GM19372 (cell line): Measurements from ENCODE around the gene COL11A1.
A peak's percentile ranks its signal among the peaks of the same experiment; 100 is the strongest.
"Not testable (repeated sequence)": the region's sequence is repeated elsewhere in the genome, so short reads cannot be mapped to it uniquely, and the experiment has no call there.

Source experiments
- ATAC-seq: cut with Tn5 transposase; IDR thresholded peaks from one replicate; pipeline ENCODE4 v1.9.1; 2021; ENCODE audit warnings: mild to moderate bottlenecking, low read depth, moderate library complexity; ENCODE audit not compliant: unreplicated experiment

Gene COL11A1

GRCh38 chr1:103108376-103109150 is at the start of gene COL11A1:
TSS of gene COL11A1 (minus strand) at chr1:103108522. CDS start at chr1:103108178, 344 bp downstream.
- no peak for ATAC-seq

DNA sequence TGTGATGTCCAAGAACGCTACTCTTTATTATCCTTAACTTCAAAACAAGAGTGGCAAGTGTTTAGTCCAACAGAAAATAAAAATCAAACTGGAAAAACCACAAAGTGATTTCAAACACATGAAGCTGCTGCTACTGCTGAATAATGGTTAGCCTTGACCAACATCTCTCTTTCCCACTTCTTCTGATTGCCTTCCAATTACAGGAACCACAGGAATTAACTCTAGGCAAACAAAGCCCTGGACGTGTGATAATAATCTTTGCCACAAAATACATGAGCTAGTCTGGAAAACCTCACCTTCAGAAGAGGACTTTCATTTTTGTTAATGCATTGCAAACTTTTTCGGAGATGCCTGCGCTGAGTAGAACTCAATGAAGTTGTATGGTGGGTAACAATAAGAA is 48.6 kb upstream of the COL11A1 start:
- no peak for ATAC-seq

DNA sequence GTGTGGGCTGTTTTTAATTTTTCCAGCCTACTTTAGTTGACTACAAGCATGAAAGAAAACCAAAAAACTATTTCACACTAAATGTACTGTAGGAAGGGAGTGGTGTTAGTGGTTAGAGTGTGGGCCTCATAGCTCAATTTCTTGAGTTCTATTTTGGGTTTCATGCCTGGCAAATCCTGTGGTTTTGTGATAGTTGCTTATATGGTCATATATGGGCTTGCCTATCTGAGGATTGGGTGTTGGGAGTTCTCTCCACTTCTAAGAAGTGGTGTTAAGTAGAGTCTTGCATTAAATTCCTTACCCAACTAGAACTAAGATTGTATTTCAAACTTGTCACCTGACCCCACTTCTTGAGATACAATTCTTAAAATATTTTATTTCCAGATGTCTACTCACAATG is 37.8 kb upstream of the COL11A1 start:
- ATAC-seq, result no peak

GRCh38 chr1:103145449-103145848 is 37.1 kb upstream of the COL11A1 start:
- no peak for ATAC-seq

DNA sequence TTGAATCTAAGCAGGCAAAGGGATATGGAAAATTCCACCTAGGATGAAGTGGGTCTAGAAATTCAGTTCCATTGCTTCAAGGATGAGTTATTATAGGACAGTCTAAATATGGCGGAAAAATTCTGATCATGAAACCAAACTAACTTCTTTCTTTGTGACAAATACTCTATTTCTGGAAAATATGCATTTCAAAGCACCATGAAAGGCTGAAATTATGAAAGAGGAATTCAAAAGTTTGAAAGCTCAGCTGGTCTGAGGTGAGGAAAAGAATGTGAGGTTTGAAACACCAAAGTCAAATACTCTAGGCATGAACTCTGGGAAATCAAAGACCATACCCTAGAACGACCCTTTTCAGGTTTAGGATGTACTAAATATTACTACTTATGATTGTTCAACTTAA is 36.4 kb upstream of the COL11A1 start:
- no peak for ATAC-seq

DNA sequence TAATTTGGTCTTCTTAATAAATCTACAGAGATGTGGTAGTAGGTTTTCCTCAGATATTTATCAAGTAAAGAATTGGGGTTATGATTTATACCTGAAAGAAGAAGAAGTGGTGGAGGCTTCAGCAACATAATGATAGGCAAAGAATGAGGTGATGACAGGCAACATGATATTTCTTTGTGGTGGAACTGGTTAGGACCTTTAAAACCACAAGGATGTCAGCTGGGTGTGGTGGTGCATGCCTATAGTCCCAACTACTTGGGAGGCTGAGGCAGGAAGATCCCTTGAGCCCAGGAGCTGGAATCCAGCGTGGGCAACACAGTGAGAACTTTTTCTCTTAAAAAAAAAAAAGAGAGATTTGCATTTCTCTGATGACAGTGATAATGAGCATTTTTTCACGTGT is 34.1 kb upstream of the COL11A1 start:
- no peak for ATAC-seq

GRCh38 chr1:103129796-103130195 is 21.5 kb upstream of the COL11A1 start:
- ATAC-seq, result no peak

- no peak for ATAC-seq
These were observed 20.9 kb upstream of the COL11A1 start for GRCh38 chr1:103129255-103129654.

GRCh38 chr1:103128256-103128655 is 19.9 kb upstream of the COL11A1 start:
- ATAC-seq, result not testable (repeated sequence)

GRCh38 chr1:103125219-103125618 is 16.9 kb upstream of the COL11A1 start:
- no peak for ATAC-seq

GRCh38 chr1:103122983-103123720 is 14.8 kb upstream of the COL11A1 start:
- no peak for ATAC-seq

- ATAC-seq, result no peak
These were observed 12.7 kb upstream of the COL11A1 start for GRCh38 chr1:103120981-103121380.

GRCh38 chr1:103112546-103112945 is 4.2 kb upstream of the COL11A1 start:
- ATAC-seq, result no peak

DNA sequence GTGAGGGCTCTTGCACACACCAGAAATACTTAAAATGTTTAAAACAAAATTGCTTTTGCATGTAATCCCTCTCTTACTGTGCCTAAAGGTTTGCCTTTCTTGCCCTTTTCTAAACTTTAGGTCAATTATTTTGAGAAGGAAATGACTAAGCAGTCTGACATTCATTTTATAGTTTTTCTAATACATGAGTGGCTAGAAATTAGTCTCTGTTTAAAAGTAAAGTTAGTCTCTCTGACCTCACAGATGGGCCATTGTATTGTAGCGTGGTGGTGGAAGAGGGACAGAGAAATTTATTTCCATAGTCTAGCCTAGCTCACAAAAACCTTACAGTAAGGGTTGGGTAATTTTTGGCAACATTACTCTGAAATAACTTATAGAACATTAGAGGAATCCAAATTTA is 3.6 kb upstream of the COL11A1 start:
- no peak for ATAC-seq

- no peak for ATAC-seq
These were observed 2.4 kb upstream of the COL11A1 start for GRCh38 chr1:103110701-103111100.

- ATAC-seq, result no peak
These were observed 1.1 kb upstream of the COL11A1 start for GRCh38 chr1:103109311-103109920.

GRCh38 chr1:103107741-103108375 is 464 bp downstream of the COL11A1 start:
- ATAC-seq, result no peak

GRCh38 chr1:103106426-103107341 is 1.6 kb downstream of the COL11A1 start:
- ATAC-seq, result peak; percentile 90

DNA sequence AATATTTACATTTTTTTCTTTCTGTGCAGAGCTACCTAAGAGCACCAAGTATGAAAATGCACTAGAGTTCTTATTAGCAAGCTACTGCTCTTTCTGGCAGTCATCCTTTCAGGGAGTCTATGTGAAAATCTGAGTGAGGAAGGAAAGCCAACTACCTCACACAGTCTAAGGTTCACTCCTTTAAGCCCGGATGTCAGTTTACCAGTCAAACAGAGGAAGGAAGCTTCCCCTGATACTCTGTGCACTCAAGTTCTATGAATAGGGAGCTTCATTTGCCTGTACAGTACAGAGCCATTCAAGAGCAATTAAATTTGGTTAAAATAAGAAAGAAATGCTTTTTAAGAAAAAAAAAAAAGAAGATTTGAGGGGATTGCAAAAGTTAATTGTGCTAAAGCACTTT is 6.9 kb downstream of the COL11A1 start:
- ATAC-seq, result no peak

DNA sequence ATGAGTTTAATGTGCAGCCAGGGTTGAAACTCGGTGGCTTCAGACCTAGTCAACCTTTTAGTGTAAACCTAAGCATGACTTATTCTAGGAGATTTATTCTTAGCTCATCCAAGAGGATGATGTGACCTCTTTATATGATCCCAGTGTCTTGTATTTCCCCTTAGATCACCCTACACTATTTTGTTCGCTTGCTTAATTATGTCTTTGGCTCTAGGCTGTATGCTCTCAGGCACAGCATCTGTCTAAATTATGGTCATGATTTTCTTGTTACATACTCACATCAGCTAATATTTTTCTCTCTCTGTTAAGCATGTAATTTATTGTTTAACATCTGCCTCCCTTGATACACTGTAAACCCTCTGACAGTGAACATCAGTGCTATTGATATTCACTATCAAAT is 19.1 kb downstream of the COL11A1 start:
- no peak for ATAC-seq
